CD4-positive, alpha-beta T cell (primary cell): ENCODE results near the gene PCYT1A. TPM values are rescaled to one million over a fixed set of nuclear protein-coding genes. Genes with fewer than 3 reads are reported as not detected.
A peak's percentile ranks its signal among the peaks of the same experiment; 100 is the strongest.

Experiments
- ATAC-seq: fragments of 200-7000 bp; cut with Tn5 transposase; one replicate; pipeline ENCODE4 v1.10.0; 2022; ENCODE audit warnings: mild to moderate bottlenecking; ENCODE audit not compliant: poor library complexity
- CTCF ChIA-PET: fragments of 350-600 bp; sonication (Branson Sonifier 250); formaldehyde crosslinking; loops from one replicate; lab custom pipeline; 2021; ENCODE audit warnings: antibody characterized with exemption, inconsistent platforms; lab: Charles Lee
- POLR2A ChIA-PET: fragments of 350-600 bp; sonication (Branson Sonifier 250); formaldehyde crosslinking; loops from one replicate; lab custom pipeline; 2021; ENCODE audit warnings: antibody characterized with exemption, inconsistent platforms; lab: Charles Lee
- DNase-seq, 14 experiments: peaks; one replicate each; pipeline ENCODE4 v3.0.0-alpha.2; 2013 to 2020; ENCODE audit warnings: mixed read lengths in 2 of 14
- H3K27ac ChIP-seq, 2 donors: one replicate each; pipeline versions ENCODE4 v1.5.1 to v1.7.0; 2013; ENCODE audit warnings: low read length in 2 of 2, low read depth in 1 of 2, mild to moderate bottlenecking in 1 of 2
- H3K27me3 ChIP-seq, 2 experiments: 1 replicate in 1 of 2; 2 replicates in 1 of 2; pipeline versions ENCODE4 v1.6.1 to v1.7.0; 2013; ENCODE audit warnings: low read length in 2 of 2, control low read depth in 1 of 2, mild to moderate bottlenecking in 1 of 2, moderate library complexity in 1 of 2; ENCODE audit not compliant: insufficient read depth in 2 of 2, control insufficient read depth in 1 of 2
- H3K36me3 ChIP-seq: one replicate; pipeline ENCODE4 v1.6.1; 2013; ENCODE audit warnings: low read length, control low read depth; ENCODE audit not compliant: insufficient read depth
- H3K4me1 ChIP-seq: one replicate; pipeline ENCODE4 v1.6.1; 2013; ENCODE audit warnings: low read length, control low read depth; ENCODE audit not compliant: insufficient read depth
- H3K4me3 ChIP-seq: one replicate; pipeline ENCODE4 v1.5.1; 2013; ENCODE audit warnings: mild to moderate bottlenecking, low read length, moderate library complexity
- H3K9me3 ChIP-seq, 2 experiments: 1 replicate in 1 of 2; 2 replicates in 1 of 2; pipeline versions ENCODE4 v1.6.1 to v1.7.0; 2013; ENCODE audit warnings: low read length in 2 of 2, mild to moderate bottlenecking in 2 of 2, control low read depth in 1 of 2, moderate library complexity in 1 of 2; ENCODE audit not compliant: control insufficient read depth in 1 of 2, insufficient read depth in 1 of 2
- H3K27ac Mint-ChIP-seq: one replicate; pipeline ENCODE4 v1.8.0; 2020; ENCODE audit warnings: mixed read lengths
- H3K27me3 Mint-ChIP-seq: one replicate; pipeline ENCODE4 v1.8.0; 2021; ENCODE audit warnings: mixed read lengths
- H3K36me3 Mint-ChIP-seq: one replicate; pipeline ENCODE4 v1.8.0; 2021; ENCODE audit warnings: low read depth, mixed read lengths
- H3K4me1 Mint-ChIP-seq: one replicate; pipeline ENCODE4 v1.8.0; 2021; ENCODE audit warnings: low read depth, mixed read lengths
- H3K4me3 Mint-ChIP-seq: one replicate; pipeline ENCODE4 v1.8.0; 2020; ENCODE audit warnings: mild to moderate bottlenecking, mixed read lengths
- H3K9me3 Mint-ChIP-seq: one replicate; pipeline ENCODE4 v1.8.0; 2020; ENCODE audit warnings: mixed read lengths
- CTCF ChIP-seq: fragments of 200-600 bp; IDR thresholded peaks from one replicate; pipeline ENCODE4 v1.8.0; 2022; ENCODE audit warnings: antibody characterized with exemption, mild to moderate bottlenecking
- intact Hi-C, 2 experiments: fragments of 100-400 bp; cut with DNase I in 1 of 2; cut with micrococcal nuclease in 1 of 2; formaldehyde crosslinking; loops; one replicate each; pipeline versions ENCODE4 v1.15.1 to v1.9.0; 2023 to 2025; cut with DNase I, micrococcal nuclease
- total RNA-seq, 174 experiments: library from RNA in 2 of 174; stranded (reverse) in 2 of 174; gene quantifications; one replicate each; pipeline ENCODE4 v1.2.3 and lab custom pipeline; 2021 to 2026

PCYT1A gene
- total RNA-seq, 2 experiments from 2014 or later = 49.8 to 54.7 TPM

GRCh38 chr3:196280689-196281440, 6.7 kb downstream of the PCYT1A start:
- ATAC-seq (no peak), DNase-seq (no peak)
- no peaks in the 10 kb centered on the region for H3K27me3 Mint-ChIP-seq
- Histone ChIP-seq H3K4me3 (no peak overlapping the region), H3K36me3 (peaks cover 8% of the 10 kb centered on the region), H3K27me3 (no peaks in the 10 kb centered on the region), H3K27ac (no peak overlapping the region), H3K9me3 (no peaks in the 10 kb centered on the region), H3K4me1 (peaks cover 29% of the 10 kb centered on the region)
- ChIA-PET CTCF (interaction anchor here (0.8 kb wide), 1 partner anchor 10 kb away, joined by 3 read pairs; no protein-coding TSS in a partner anchor), POLR2A (no interaction called here)
- intact Hi-C loops = loop anchor here in 1 of 2 experiments (5.0 kb wide), 1 partner anchor 36 kb away; the partner anchor contains the start of gene DYNLT2B
- H3K27ac Mint-ChIP-seq = no peak overlapping the region
- no peaks in the 10 kb centered on the region for H3K9me3 Mint-ChIP-seq
- no peak overlapping the region for H3K4me3 Mint-ChIP-seq
- peaks cover 53% of the 10 kb centered on the region for H3K4me1 Mint-ChIP-seq
- no peaks in the 10 kb centered on the region for H3K36me3 Mint-ChIP-seq
- TF ChIP-seq CTCF = no peak

DNA sequence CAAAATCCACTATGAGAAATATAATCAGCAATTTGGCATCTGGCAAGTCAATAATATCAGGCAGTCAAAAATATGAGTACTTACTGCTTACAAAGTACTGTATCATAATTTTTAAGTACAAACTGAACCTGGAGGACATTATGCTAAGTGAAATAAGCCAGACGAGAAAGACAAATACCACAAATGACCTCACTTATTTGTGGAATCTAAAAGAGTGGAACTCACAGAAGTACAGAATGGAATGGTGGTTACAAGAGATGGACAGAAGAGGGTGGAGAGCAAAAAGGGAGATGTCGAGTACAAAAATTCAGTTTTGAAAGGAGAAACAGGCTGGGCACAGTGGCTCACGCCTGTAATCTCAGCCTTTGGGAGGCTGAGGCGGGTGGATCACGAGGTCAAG, 12.4 kb downstream of the PCYT1A start:
- H3K27ac Mint-ChIP-seq = peak overlapping the region; percentile 91
- Histone ChIP-seq H3K4me1 (peaks cover 44% of the 10 kb centered on the region), H3K4me3 (peak overlapping the region; percentile 31), H3K27me3 (no peaks in the 10 kb centered on the region), H3K9me3 (peaks cover 0 to 4% of the 10 kb centered on the region in 2 experiments), H3K27ac (peak overlapping the region; percentile 51 to 76), H3K36me3 (peaks cover 16% of the 10 kb centered on the region)
- TF ChIP-seq CTCF = no peak
- H3K27me3 Mint-ChIP-seq = no peaks in the 10 kb centered on the region
- peak overlapping the region; percentile 61 for H3K4me3 Mint-ChIP-seq
- ATAC-seq = no peak
- H3K36me3 Mint-ChIP-seq = peaks cover 17% of the 10 kb centered on the region
- intact Hi-C loops = no loop called here
- POLR2A ChIA-PET = interaction anchor here (1.4 to 3.2 kb wide), 2 partner anchors 12 to 43 kb away, joined by 8 to 16 read pairs; partner anchors contain the start of genes DYNLT2B and PCYT1A
- peaks cover 27% of the 10 kb centered on the region for H3K4me1 Mint-ChIP-seq
- H3K9me3 Mint-ChIP-seq = no peaks in the 10 kb centered on the region
- CTCF ChIA-PET = interaction anchor here (0.6 kb wide), 1 partner anchor 54 kb away, joined by 3 read pairs; no protein-coding TSS in a partner anchor
- no peak for DNase-seq

DNA sequence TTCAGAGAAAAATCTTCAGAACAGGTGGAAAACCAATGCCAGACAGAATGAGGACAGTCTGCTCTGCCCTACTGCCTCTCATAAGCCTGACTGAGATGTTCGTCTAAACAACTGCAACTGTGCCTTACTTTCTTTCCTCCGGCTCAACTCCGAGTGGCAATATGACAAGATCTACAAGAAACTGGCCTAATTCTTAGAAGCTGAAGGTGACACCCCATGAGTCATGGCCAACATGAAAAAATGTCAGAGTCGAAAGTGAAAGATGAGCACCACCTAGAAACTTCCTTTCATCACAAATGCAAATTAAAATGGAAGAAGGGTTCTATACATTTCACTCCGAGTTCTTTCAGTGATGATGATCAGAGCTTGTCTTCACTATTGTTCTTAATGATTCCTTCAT, 12.9 kb downstream of the PCYT1A start:
- no peaks in the 10 kb centered on the region for H3K9me3 Mint-ChIP-seq
- H3K4me1 ChIP-seq = peaks cover 41% of the 10 kb centered on the region
- DNase-seq (peak; percentile 10 to 91 (median 44)), ATAC-seq (peak; percentile 91)
- POLR2A ChIA-PET = interaction anchor here (1.4 to 3.2 kb wide), 2 partner anchors 13 to 44 kb away, joined by 8 to 16 read pairs; partner anchors contain the start of genes DYNLT2B and PCYT1A
- H3K27ac ChIP-seq = peak overlapping the region; percentile 51 to 76
- TF ChIP-seq CTCF = no peak
- peaks cover 21% of the 10 kb centered on the region for H3K36me3 Mint-ChIP-seq
- peak overlapping the region; percentile 61 for H3K4me3 Mint-ChIP-seq
- CTCF ChIA-PET = interaction anchor here (0.6 kb wide), 1 partner anchor 54 kb away, joined by 3 read pairs; no protein-coding TSS in a partner anchor
- H3K36me3 ChIP-seq = peaks cover 17% of the 10 kb centered on the region
- H3K27me3 Mint-ChIP-seq = no peaks in the 10 kb centered on the region
- peaks cover 0 to 4% of the 10 kb centered on the region in 2 experiments for H3K9me3 ChIP-seq
- peaks cover 25% of the 10 kb centered on the region for H3K4me1 Mint-ChIP-seq
- peak overlapping the region; percentile 91 for H3K27ac Mint-ChIP-seq
- intact Hi-C loops = no loop called here
- no peaks in the 10 kb centered on the region for H3K27me3 ChIP-seq
- peak overlapping the region; percentile 31 for H3K4me3 ChIP-seq
